Loucy (cell line): ENCODE data around the gene MCM3AP.
"Not testable (repeated sequence)": the region's sequence is repeated elsewhere in the genome, so short reads cannot be mapped to it uniquely, and the experiment has no call there.

Experiments used
- H2AFZ ChIP-seq: fragments of 200-600 bp; sonication (generic); 2 replicates; pipeline ENCODE4 v1.6.0; 2016; ENCODE audit warnings: antibody characterized with exemption, mild to moderate bottlenecking, low read length, moderate library complexity
- H3F3A ChIP-seq: fragments of 200-600 bp; 2 replicates; pipeline ENCODE4 v1.6.0; 2016; ENCODE audit warnings: antibody characterized with exemption, low read depth, mild to moderate bottlenecking
- H3K27me3 ChIP-seq: fragments of 200-600 bp; sonication (generic); 2 replicates; pipeline ENCODE4 v1.6.1; 2014; ENCODE audit warnings: low read length, mild to moderate bottlenecking; ENCODE audit not compliant: insufficient read depth, poor library complexity, severe bottlenecking
- H3K36me3 ChIP-seq: fragments of 200-600 bp; sonication (generic); 2 replicates; pipeline ENCODE4 v1.6.1; 2016; ENCODE audit warnings: low read length; ENCODE audit not compliant: insufficient read depth
- H3K4me1 ChIP-seq: fragments of 200-600 bp; sonication (generic); 2 replicates; pipeline ENCODE4 v1.5.1; 2014; ENCODE audit warnings: low read length, mild to moderate bottlenecking; ENCODE audit not compliant: insufficient read depth, poor library complexity, severe bottlenecking
- H3K4me2 ChIP-seq: fragments of 200-600 bp; sonication (generic); 2 replicates; pipeline ENCODE4 v1.6.0; 2014; ENCODE audit warnings: antibody characterized with exemption, low read length, low read depth, mild to moderate bottlenecking; ENCODE audit not compliant: poor library complexity, severe bottlenecking
- H3K4me3 ChIP-seq: fragments of 200-600 bp; sonication (generic); 2 replicates; pipeline ENCODE4 v1.5.1; 2014; ENCODE audit warnings: low read length, mild to moderate bottlenecking, mixed read lengths; ENCODE audit not compliant: poor library complexity, severe bottlenecking
- H3K79me2 ChIP-seq: fragments of 200-600 bp; sonication (generic); 2 replicates; pipeline ENCODE4 v1.6.1; 2014; ENCODE audit warnings: low read length; ENCODE audit not compliant: insufficient read depth
- H3K9ac ChIP-seq: fragments of 200-600 bp; sonication (generic); 2 replicates; pipeline ENCODE4 v1.6.0; 2014; ENCODE audit warnings: mild to moderate bottlenecking, low read depth, low read length, moderate library complexity; ENCODE audit not compliant: poor library complexity, severe bottlenecking
- H3K9me2 ChIP-seq: fragments of 200-600 bp; sonication (generic); replicated peaks from 2 replicates; pipeline ENCODE4 v1.6.1; 2016; ENCODE audit warnings: low read depth, low read length, mixed read lengths
- H3K9me3 ChIP-seq: fragments of 200-600 bp; sonication (generic); 2 replicates; pipeline ENCODE4 v1.6.1; 2014; ENCODE audit warnings: mild to moderate bottlenecking, antibody characterized with exemption, low read length, low read depth; ENCODE audit not compliant: insufficient read depth
- H4K20me1 ChIP-seq: fragments of 200-600 bp; sonication (generic); 2 replicates; pipeline ENCODE4 v1.6.0; 2014; ENCODE audit warnings: antibody characterized with exemption, low read length, mild to moderate bottlenecking; ENCODE audit not compliant: insufficient read depth, poor library complexity, severe bottlenecking
- EZH2phosphoT487 ChIP-seq: fragments of 200-600 bp; IDR thresholded peaks from 2 replicates; pipeline ENCODE4 v1.6.1; 2018; ENCODE audit warnings: antibody characterized with exemption, mild to moderate bottlenecking, moderate library complexity, borderline replicate concordance
- TF ChIP-seq, protein P1 (sequence below): fragments of 200-600 bp; sonication (generic); conservative IDR thresholded peaks from 2 replicates; pipeline ENCODE4 v1.5.1; 2014; ENCODE audit warnings: mild to moderate bottlenecking, antibody characterized with exemption, low read length

The MCM3AP gene

DNA sequence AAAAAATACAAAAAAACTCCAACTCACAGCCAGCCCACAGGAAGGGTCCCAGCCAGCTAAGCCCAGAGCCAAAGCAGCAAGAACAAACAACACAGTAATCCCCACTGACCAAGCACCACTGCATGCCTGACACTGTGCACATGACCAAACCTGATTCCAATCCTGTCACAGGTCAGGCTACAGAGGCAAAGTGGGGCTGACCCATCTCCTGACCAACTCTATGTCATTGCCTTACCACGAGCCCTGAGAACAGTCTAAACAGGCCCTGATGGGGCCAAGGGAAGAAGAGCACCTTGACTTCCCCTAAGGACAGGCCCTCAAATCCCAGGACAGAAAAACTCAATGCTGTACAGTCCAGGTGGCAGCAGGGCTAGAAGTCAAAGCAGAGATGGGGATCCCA is 59.3 kb downstream of the MCM3AP start:
- Histone ChIP-seq H3F3A (no peaks in the 10 kb centered on the region), H3K4me3 (peak overlapping the region; percentile 90), H3K9ac (peak overlapping the region; percentile 86), H4K20me1 (peaks cover 39% of the 10 kb centered on the region), H3K9me3 (no peaks in the 10 kb centered on the region), H2AFZ (no peak overlapping the region), H3K27me3 (no peaks in the 10 kb centered on the region), H3K4me1 (peaks cover 42% of the 10 kb centered on the region), H3K79me2 (peaks cover 87% of the 10 kb centered on the region), H3K4me2 (peak overlapping the region; percentile 93), H3K9me2 (no peaks in the 10 kb centered on the region), H3K36me3 (peaks cover 15% of the 10 kb centered on the region; the same call in 1 of the 2 replicates)
- TF ChIP-seq, protein P1, sequence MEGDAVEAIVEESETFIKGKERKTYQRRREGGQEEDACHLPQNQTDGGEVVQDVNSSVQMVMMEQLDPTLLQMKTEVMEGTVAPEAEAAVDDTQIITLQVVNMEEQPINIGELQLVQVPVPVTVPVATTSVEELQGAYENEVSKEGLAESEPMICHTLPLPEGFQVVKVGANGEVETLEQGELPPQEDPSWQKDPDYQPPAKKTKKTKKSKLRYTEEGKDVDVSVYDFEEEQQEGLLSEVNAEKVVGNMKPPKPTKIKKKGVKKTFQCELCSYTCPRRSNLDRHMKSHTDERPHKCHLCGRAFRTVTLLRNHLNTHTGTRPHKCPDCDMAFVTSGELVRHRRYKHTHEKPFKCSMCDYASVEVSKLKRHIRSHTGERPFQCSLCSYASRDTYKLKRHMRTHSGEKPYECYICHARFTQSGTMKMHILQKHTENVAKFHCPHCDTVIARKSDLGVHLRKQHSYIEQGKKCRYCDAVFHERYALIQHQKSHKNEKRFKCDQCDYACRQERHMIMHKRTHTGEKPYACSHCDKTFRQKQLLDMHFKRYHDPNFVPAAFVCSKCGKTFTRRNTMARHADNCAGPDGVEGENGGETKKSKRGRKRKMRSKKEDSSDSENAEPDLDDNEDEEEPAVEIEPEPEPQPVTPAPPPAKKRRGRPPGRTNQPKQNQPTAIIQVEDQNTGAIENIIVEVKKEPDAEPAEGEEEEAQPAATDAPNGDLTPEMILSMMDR, result no peak
- TF ChIP-seq EZH2phosphoT487, result no peak

DNA sequence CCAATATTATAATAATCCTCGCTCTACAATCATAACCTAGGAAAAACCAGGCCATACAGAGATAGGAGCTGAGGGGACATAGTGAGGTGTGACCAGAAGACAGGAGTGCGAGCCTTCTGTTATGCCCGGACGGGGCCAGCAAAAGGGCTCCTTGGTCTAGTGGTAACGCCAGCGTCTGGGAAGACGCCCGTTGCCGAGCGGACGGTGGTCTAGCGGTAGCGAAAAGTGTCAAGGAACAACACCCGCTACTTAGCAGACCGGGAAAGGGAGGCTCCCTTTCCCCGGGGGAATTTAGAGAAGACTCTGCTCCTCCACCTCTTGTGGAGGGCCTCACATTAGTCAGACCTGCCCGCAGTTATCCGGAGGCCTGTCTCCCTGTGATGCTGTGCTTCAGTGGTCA is 61.8 kb downstream of the MCM3AP start:
- peaks cover 91% of the 10 kb centered on the region for H3K79me2 ChIP-seq

DNA sequence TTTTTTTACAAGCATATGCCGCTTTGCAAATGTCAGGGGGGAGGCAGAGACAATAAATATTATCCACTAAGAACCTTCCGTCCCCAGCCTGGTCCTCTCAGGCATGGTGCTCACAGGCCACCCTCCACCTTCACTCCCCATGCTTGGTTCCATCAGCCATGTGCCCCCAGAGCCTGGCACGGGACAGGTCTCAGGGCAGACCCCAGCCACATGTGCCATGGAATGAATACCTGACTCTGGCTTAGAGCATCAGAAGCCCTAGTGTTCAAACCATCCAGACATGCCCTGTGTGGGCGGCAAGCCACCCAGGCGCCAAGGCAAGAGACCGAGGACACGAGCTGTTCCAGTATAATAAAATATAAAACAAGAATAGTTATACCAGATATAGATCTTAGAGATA is 62.2 kb downstream of the MCM3AP start:
- H3F3A ChIP-seq, result no peaks in the 10 kb centered on the region
- peaks cover 93% of the 10 kb centered on the region for H3K79me2 ChIP-seq
- H3K9me3 ChIP-seq, result no peaks in the 10 kb centered on the region
- H3K27me3 ChIP-seq, result no peaks in the 10 kb centered on the region
- no peak overlapping the region for H3K4me3 ChIP-seq
- peaks cover 39% of the 10 kb centered on the region; the same call in 1 of the 2 replicates for H3K36me3 ChIP-seq
- H3K4me2 ChIP-seq, result no peak overlapping the region
- H3K9me2 ChIP-seq, result no peaks in the 10 kb centered on the region
- peaks cover 26% of the 10 kb centered on the region for H3K4me1 ChIP-seq
- TF ChIP-seq EZH2phosphoT487, result no peak
- H2AFZ ChIP-seq, result no peak overlapping the region
- no peak overlapping the region for H3K9ac ChIP-seq
- peaks cover 39% of the 10 kb centered on the region for H4K20me1 ChIP-seq

More for the DNA sequence above, 61.8 kb downstream of the MCM3AP start:
- Histone ChIP-seq H4K20me1 (peaks cover 39% of the 10 kb centered on the region), H3K4me1 (peaks cover 28% of the 10 kb centered on the region), H3K36me3 (peaks cover 39% of the 10 kb centered on the region; the same call in 1 of the 2 replicates)
- H2AFZ ChIP-seq, H3K27me3 ChIP-seq, H3K4me2 ChIP-seq, H3K9me3 ChIP-seq, H3K4me3 ChIP-seq, H3K9me2 ChIP-seq, H3F3A ChIP-seq, H3K9ac ChIP-seq: not testable (repeated sequence)

DNA sequence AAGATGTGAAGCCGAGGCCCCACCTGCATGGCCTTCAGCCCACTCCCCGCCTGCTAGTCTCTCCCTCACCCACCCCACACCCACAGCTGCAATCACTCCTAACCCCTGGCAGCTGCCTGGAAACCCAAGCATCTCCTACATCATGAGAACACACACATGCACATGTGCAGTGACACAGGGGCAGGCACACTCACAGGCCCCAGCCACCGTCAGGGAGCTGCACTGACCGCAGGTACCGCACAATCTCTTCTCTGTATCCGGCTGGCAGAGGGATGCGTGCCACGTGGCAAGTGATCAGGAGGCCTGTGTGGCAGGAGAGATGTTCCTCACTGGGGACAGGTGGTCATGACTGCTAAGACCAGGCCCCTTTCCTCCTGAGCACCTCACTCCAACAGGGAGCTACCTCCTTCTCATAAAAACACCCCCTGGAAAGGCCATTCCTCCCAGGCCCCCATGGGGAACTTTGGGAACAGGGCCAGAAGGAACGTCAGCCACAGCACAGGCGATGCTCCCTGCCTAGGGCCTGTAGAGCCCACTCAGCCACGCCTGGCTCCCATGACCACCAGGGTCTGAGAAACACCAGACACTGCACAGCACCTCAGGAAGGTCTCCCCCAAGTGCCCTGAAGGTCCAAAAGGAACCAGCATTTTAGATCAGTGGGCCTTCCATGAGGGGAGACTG is 62.8 kb downstream of the MCM3AP start:
- Histone ChIP-seq H3K36me3 (peaks cover 39% of the 10 kb centered on the region; the same call in 1 of the 2 replicates), H3K4me1 (peaks cover 21% of the 10 kb centered on the region), H3K9me3 (no peaks in the 10 kb centered on the region), H3K79me2 (peaks cover 87% of the 10 kb centered on the region), H3K27me3 (no peaks in the 10 kb centered on the region), H2AFZ (no peak overlapping the region), H3K4me2 (peak overlapping the region; percentile 40), H4K20me1 (peaks cover 36% of the 10 kb centered on the region), H3F3A (no peaks in the 10 kb centered on the region), H3K9me2 (no peaks in the 10 kb centered on the region), H3K4me3 (no peak overlapping the region), H3K9ac (no peak overlapping the region)
- TF ChIP-seq, protein P1, result no peak
- no peak for TF ChIP-seq EZH2phosphoT487
